ENCODE results near the gene OR6B3.

Gene OR6B3

GRCh38 chr2:240053173-240054155 is at the start of gene OR6B3:
Gene OR6B3 (minus strand): TSS chr2:240053521.
- no peak for TF ChIP-seq CTCF (IDR thresholded peaks at IDR 0.05; ENCODE audit: low read depth, low read length)
- DNase-seq (ENCODE audit: extremely low read depth, low read depth): no peak

GRCh38 chr2:240098349-240098748 is 45.0 kb upstream of the OR6B3 start:
- DNase-seq (ENCODE audit: extremely low read depth, low read depth): no peak
- no peak for TF ChIP-seq CTCF (IDR thresholded peaks at IDR 0.05; ENCODE audit: low read depth, low read length)

- TF ChIP-seq CTCF (IDR thresholded peaks at IDR 0.05; ENCODE audit: low read depth, low read length): no peak
- no peak for DNase-seq (ENCODE audit: extremely low read depth, low read depth)
These were observed 42.5 kb upstream of the OR6B3 start for GRCh38 chr2:240095556-240096523.

GRCh38 chr2:240089306-240089705 is 36.0 kb upstream of the OR6B3 start:
- TF ChIP-seq CTCF (IDR thresholded peaks at IDR 0.05; ENCODE audit: low read depth, low read length): no peak
- DNase-seq (ENCODE audit: extremely low read depth, low read depth): no peak

GRCh38 chr2:240086563-240086962 is 33.2 kb upstream of the OR6B3 start:
- TF ChIP-seq CTCF (IDR thresholded peaks at IDR 0.05; ENCODE audit: low read depth, low read length): no peak
- DNase-seq (ENCODE audit: extremely low read depth, low read depth): no peak

GRCh38 chr2:240078631-240079030 is 25.3 kb upstream of the OR6B3 start:
- DNase-seq (ENCODE audit: extremely low read depth, low read depth): no peak
- TF ChIP-seq CTCF (IDR thresholded peaks at IDR 0.05; ENCODE audit: low read depth, low read length): no peak
